ENCODE data around the gene MEST. TPM values are rescaled to one million over a fixed set of nuclear protein-coding genes. Genes with fewer than 3 reads are reported as not detected.

MEST gene
- total and polyA plus RNA-seq, 2 donors (not counting 1 experiment from before 2014, with no cell fraction given) = 2.5 to 6.6 TPM

DNA sequence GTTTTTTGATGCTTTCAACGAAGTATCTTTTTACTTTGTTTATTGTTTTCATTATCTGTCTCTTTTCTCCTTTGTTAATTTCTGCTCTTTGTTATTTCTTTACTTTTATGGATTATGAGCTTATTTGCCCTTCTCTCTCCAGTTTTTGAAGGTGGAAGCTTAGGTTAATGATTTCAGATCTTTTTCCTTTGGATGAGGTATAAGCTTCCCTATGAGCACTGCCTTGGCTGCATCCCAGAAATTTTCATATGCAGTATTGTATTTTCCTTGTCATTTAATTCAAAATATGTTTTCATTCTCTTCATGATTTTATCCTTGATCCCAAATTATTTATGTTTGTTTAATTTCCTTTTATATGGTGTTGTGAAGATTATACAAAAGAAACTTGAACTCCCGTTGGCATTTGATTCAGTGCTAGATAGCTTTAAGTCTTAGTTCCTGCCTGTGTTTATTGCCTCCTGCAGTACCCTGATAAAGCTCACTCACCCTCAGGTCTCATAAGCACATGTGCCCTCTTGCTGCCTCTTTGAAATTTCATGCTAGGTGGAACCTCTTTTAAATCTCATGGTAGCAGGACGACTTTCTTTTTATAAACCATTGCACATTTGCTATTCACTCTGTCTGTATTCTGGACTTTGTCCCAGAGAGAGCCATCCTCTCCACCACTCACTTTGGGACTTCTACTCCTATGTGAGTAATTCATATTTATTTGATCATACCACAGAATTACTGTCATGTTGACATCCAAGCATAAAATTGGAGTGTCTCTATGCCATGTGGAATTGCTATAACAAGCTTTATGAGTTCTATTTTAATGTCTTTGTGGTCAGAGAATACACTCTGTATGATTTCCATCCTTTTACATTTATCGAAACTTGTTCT, 28.1 kb upstream of the MEST start:
- Histone ChIP-seq H3K9ac (ENCODE audit: low read length) (no peak overlapping the region), H3K79me2 (ENCODE audit: control insufficient read depth, insufficient read depth, low read length) (no peaks in the 10 kb centered on the region), H2AFZ (ENCODE audit: insufficient read depth, low read depth, low read length, poor library complexity, severe bottlenecking) (no peak overlapping the region), H3K4me3 (ENCODE audit: control extremely low read depth in 1 of 5, extremely low read depth in 1 of 5, insufficient read depth in 1 of 5, low read depth in 2 of 5, low read length in 4 of 5) (no peak overlapping the region), H3K27me3 (replicated peaks in 1 of 4; ENCODE audit: control extremely low read depth in 1 of 4, control insufficient read depth in 3 of 4, insufficient read depth in 4 of 4, low read length in 3 of 4) (peaks cover 0 to 3% (median 0%) of the 10 kb centered on the region in 4 experiments), H3K9me3 (ENCODE audit: control extremely low read depth in 1 of 3, control insufficient read depth in 2 of 3, insufficient read depth in 1 of 3, low read length in 2 of 3) (peaks cover 0 to 7% (median 3%) of the 10 kb centered on the region in 3 donors), H3K36me3 (replicated peaks in 1 of 2; ENCODE audit: control extremely low read depth in 1 of 2, control insufficient read depth in 1 of 2, extremely low read depth in 1 of 2, insufficient read depth in 2 of 2, low read length in 1 of 2) (no peaks in the 10 kb centered on the region), H4K20me1 (ENCODE audit: control insufficient read depth, insufficient read depth, low read length, poor library complexity, severe bottlenecking) (no peaks in the 10 kb centered on the region), H3K4me1 (ENCODE audit: control insufficient read depth in 2 of 2, insufficient read depth in 2 of 2, low read length in 2 of 2) (no peaks in the 10 kb centered on the region), H3K27ac (ENCODE audit: low read length in 2 of 2) (no peak overlapping the region), H3K4me2 (replicated peaks; ENCODE audit: low read depth, low read length, poor library complexity, severe bottlenecking) (no peak overlapping the region)
- DNase-seq (no peak), ATAC-seq (ENCODE audit: low read depth) (no peak)
- WGBS (ENCODE audit: insufficient coverage) = 33% methylated on average over 1 of the region's 4 CpGs
- no peak overlapping the region for H3K27ac Mint-ChIP-seq
- no peaks in the 10 kb centered on the region for H3K4me1 Mint-ChIP-seq
- no peak overlapping the region for H3K4me3 Mint-ChIP-seq
- intact Hi-C loops (cut with micrococcal nuclease) = no loop called here
- ChIA-PET POLR2A (no interaction called here), CTCF (interaction anchor here (0.8 to 1.3 kb wide), 2 partner anchors 16 to 21 kb away, joined by 3 read pairs; no protein-coding TSS in a partner anchor)
- H3K9me3 Mint-ChIP-seq (ENCODE audit: insufficient read depth) = peaks cover 3% of the 10 kb centered on the region
- TF ChIP-seq, protein P1, sequence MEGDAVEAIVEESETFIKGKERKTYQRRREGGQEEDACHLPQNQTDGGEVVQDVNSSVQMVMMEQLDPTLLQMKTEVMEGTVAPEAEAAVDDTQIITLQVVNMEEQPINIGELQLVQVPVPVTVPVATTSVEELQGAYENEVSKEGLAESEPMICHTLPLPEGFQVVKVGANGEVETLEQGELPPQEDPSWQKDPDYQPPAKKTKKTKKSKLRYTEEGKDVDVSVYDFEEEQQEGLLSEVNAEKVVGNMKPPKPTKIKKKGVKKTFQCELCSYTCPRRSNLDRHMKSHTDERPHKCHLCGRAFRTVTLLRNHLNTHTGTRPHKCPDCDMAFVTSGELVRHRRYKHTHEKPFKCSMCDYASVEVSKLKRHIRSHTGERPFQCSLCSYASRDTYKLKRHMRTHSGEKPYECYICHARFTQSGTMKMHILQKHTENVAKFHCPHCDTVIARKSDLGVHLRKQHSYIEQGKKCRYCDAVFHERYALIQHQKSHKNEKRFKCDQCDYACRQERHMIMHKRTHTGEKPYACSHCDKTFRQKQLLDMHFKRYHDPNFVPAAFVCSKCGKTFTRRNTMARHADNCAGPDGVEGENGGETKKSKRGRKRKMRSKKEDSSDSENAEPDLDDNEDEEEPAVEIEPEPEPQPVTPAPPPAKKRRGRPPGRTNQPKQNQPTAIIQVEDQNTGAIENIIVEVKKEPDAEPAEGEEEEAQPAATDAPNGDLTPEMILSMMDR (IDR thresholded peaks at IDR 0.05) = no peak
- no peak for TF ChIP-seq EZH2 (IDR thresholded peaks at IDR 0.05; ENCODE audit: borderline replicate concordance, insufficient read depth, low read depth, low read length, poor library complexity, severe bottlenecking)
- peaks cover 16% of the 10 kb centered on the region for H3K27me3 Mint-ChIP-seq

DNA sequence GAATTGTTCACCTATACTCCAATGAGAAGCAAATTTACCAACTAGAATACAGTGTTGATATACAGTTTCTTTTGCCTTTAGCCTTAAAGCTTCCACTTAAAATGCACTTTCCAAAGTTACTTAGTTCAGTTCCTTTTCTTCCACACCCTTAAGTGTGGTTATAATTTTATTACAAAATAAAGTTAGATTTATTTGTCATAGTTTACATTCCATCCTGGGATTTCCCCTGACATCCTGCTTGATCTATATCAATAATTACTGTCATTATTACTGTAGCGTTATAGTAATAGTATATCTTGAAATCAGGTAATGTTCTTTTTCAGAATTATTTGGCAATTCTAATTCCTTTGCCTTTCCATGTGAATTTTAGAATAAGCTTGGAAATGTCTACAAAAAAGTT, 23.3 kb upstream of the MEST start:
- Mint-ChIP-seq H3K9me3 (ENCODE audit: insufficient read depth) (peaks cover 3% of the 10 kb centered on the region), H3K4me1 (peaks cover 8% of the 10 kb centered on the region), H3K27ac (no peak overlapping the region), H3K4me3 (no peak overlapping the region), H3K27me3 (peaks cover 27% of the 10 kb centered on the region)
- H3K9me3 ChIP-seq (ENCODE audit: control extremely low read depth in 1 of 3, control insufficient read depth in 2 of 3, insufficient read depth in 1 of 3, low read length in 2 of 3) = no peaks in the 10 kb centered on the region
- no peak for TF ChIP-seq EZH2 (IDR thresholded peaks at IDR 0.05; ENCODE audit: borderline replicate concordance, insufficient read depth, low read depth, low read length, poor library complexity, severe bottlenecking)
- TF ChIP-seq, protein P1 (IDR thresholded peaks at IDR 0.05) = no peak
- H3K27me3 ChIP-seq (replicated peaks in 1 of 4; ENCODE audit: control extremely low read depth in 1 of 4, control insufficient read depth in 3 of 4, insufficient read depth in 4 of 4, low read length in 3 of 4) = peaks cover 0 to 4% (median 2%) of the 10 kb centered on the region in 4 experiments
- no peak overlapping the region for H3K27ac ChIP-seq (ENCODE audit: low read length in 2 of 2)
- no peaks in the 10 kb centered on the region for H3K36me3 ChIP-seq (replicated peaks in 1 of 2; ENCODE audit: control extremely low read depth in 1 of 2, control insufficient read depth in 1 of 2, extremely low read depth in 1 of 2, insufficient read depth in 2 of 2, low read length in 1 of 2)
- H3K9ac ChIP-seq (ENCODE audit: low read length) = no peak overlapping the region
- CTCF ChIA-PET = no interaction called here
- no CpG with 5 or more reads among the region's 1 CpG for WGBS (ENCODE audit: insufficient coverage)
- H3K4me3 ChIP-seq (ENCODE audit: control extremely low read depth in 1 of 5, extremely low read depth in 1 of 5, insufficient read depth in 1 of 5, low read depth in 2 of 5, low read length in 4 of 5) = no peak overlapping the region
- POLR2A ChIA-PET = no interaction called here
- no peak overlapping the region for H3K4me2 ChIP-seq (replicated peaks; ENCODE audit: low read depth, low read length, poor library complexity, severe bottlenecking)
- H2AFZ ChIP-seq (ENCODE audit: insufficient read depth, low read depth, low read length, poor library complexity, severe bottlenecking) = no peak overlapping the region
- DNase-seq (no peak), ATAC-seq (ENCODE audit: low read depth) (no peak)
- no peaks in the 10 kb centered on the region for H4K20me1 ChIP-seq (ENCODE audit: control insufficient read depth, insufficient read depth, low read length, poor library complexity, severe bottlenecking)
- peaks cover 3 to 7% of the 10 kb centered on the region in 2 donors for H3K4me1 ChIP-seq (ENCODE audit: control insufficient read depth in 2 of 2, insufficient read depth in 2 of 2, low read length in 2 of 2)
- intact Hi-C loops (cut with micrococcal nuclease) = no loop called here
- no peaks in the 10 kb centered on the region for H3K79me2 ChIP-seq (ENCODE audit: control insufficient read depth, insufficient read depth, low read length)

Data from B cell (primary cell).